MCF 10A (cell line): Measurements from ENCODE around the gene ADCY5. TPM values are rescaled to one million over a fixed set of nuclear protein-coding genes. Genes with fewer than 3 reads are reported as not detected.

ENCODE experiments used
- BruUV-seq: library from RNA; stranded (reverse); fragments of 400-500 nt; replicated peaks from 2 replicates; lab custom pipeline; 2021; lab: Mats Ljungman, UMichigan
- CTCF ChIA-PET: fragments of 300-600 bp; sonication (Branson Sonifier 250); formaldehyde crosslinking; extraction: SDS; loops from one replicate; lab custom pipeline; 2021; ENCODE audit warnings: antibody characterized with exemption, inconsistent platforms; lab: Yijun Ruan, JAX
- POLR2A ChIA-PET: fragments of 300-600, 350-650 bp; sonication (Branson Sonifier 250); formaldehyde crosslinking; extraction: SDS; loops from one replicate; lab custom pipeline; 2020; ENCODE audit warnings: antibody characterized with exemption, inconsistent platforms; lab: Yijun Ruan, JAX
- DNase-seq: peaks from one replicate; pipeline ENCODE4 v3.0.0-alpha.2; 2018; ENCODE audit not compliant: unreplicated experiment
- H3K27ac Mint-ChIP-seq: one replicate; pipeline ENCODE4 v1.8.0; 2022; ENCODE audit warnings: mild to moderate bottlenecking, low read depth, mixed read lengths; ENCODE audit not compliant: unreplicated experiment
- H3K27me3 Mint-ChIP-seq: one replicate; pipeline ENCODE4 v1.8.0; 2022; ENCODE audit warnings: mixed read lengths; ENCODE audit not compliant: insufficient read depth, unreplicated experiment
- H3K36me3 Mint-ChIP-seq: one replicate; pipeline ENCODE4 v1.8.0; 2022; ENCODE audit warnings: mild to moderate bottlenecking, moderate library complexity, mixed read lengths; ENCODE audit not compliant: insufficient read depth, unreplicated experiment
- H3K4me1 Mint-ChIP-seq: one replicate; pipeline ENCODE4 v1.8.0; 2022; ENCODE audit warnings: mixed read lengths; ENCODE audit not compliant: insufficient read depth, unreplicated experiment
- H3K4me3 Mint-ChIP-seq: one replicate; pipeline ENCODE4 v1.8.0; 2022; ENCODE audit warnings: mild to moderate bottlenecking, moderate library complexity, mixed read lengths; ENCODE audit not compliant: unreplicated experiment
- H3K9me3 Mint-ChIP-seq: one replicate; pipeline ENCODE4 v1.8.0; 2022; ENCODE audit warnings: mixed read lengths; ENCODE audit not compliant: unreplicated experiment
- intact Hi-C: fragments of 100-400 bp; cut with micrococcal nuclease; formaldehyde crosslinking; loops from 2 replicates; pipeline ENCODE4 v1.14.1; 2022
- total RNA-seq: library from RNA; stranded (reverse); gene quantifications from 2 replicates; pipeline ENCODE4 v1.2.3, GENCODE V29; 2022
- TF ChIP-seq, protein P1 (sequence below): fragments of 200-600 bp; IDR thresholded peaks from one replicate; pipeline ENCODE4 v1.8.0; 2022; ENCODE audit warnings: antibody characterized with exemption, mild to moderate bottlenecking; ENCODE audit not compliant: unreplicated experiment

Gene ADCY5
- total RNA-seq, 1 experiment from 2014 or later: not detected

DNA sequence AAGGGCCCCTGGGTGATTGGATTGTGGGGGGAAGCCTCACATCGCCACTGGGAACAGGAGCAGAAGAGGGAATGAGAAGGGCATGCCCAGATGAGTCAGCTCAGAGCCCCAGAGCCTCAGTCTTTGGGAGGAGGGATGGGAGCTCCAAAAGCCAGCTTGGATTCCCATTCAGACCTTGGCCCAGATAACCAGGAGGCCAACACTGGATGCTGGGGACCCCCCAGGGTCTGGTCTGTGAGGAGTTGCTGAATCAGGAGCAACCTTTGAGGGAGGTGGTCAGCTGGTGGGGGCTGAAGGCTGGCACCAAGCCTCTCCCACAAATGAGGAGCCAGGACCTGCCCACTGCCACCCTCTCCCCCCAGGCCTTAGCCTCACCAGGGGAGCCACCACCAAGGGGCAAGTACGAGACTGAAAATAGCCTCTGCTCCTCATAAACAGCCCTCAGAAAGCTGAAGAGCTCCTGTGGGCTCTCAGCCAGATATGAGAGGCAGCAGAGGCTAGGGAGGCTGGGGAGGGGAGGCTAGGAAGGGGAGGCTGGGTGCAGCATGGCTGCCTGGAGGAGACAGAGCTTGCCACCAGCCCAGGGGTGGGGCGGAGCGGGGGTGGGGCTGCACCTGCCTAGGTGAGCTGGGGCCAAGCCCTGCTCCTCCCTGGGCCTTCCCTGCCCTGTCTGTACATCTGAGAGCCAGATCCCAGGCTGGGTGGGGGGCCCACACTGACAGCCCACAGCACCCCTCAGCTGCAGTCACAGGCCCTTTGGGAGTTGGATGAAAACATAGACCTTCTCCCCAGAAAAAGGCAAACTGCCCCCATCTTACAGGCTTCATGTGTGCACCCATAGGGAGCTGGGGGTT is 147.3 kb downstream of the ADCY5 start:
- no TSS peak for BruUV-seq
- Mint-ChIP-seq H3K27ac (no peak overlapping the region), H3K4me1 (peaks cover 6% of the 10 kb centered on the region), H3K9me3 (peaks cover 7% of the 10 kb centered on the region), H3K27me3 (peaks cover 26% of the 10 kb centered on the region), H3K36me3 (no peaks in the 10 kb centered on the region), H3K4me3 (no peak overlapping the region)
- CTCF ChIA-PET: interaction anchor here (0.6 to 1.7 kb wide), 4 partner anchors 26 to 34 kb away, joined by 3 to 9 read pairs (median 4); no protein-coding TSS in a partner anchor
- POLR2A ChIA-PET: no interaction called here
- TF ChIP-seq, protein P1, sequence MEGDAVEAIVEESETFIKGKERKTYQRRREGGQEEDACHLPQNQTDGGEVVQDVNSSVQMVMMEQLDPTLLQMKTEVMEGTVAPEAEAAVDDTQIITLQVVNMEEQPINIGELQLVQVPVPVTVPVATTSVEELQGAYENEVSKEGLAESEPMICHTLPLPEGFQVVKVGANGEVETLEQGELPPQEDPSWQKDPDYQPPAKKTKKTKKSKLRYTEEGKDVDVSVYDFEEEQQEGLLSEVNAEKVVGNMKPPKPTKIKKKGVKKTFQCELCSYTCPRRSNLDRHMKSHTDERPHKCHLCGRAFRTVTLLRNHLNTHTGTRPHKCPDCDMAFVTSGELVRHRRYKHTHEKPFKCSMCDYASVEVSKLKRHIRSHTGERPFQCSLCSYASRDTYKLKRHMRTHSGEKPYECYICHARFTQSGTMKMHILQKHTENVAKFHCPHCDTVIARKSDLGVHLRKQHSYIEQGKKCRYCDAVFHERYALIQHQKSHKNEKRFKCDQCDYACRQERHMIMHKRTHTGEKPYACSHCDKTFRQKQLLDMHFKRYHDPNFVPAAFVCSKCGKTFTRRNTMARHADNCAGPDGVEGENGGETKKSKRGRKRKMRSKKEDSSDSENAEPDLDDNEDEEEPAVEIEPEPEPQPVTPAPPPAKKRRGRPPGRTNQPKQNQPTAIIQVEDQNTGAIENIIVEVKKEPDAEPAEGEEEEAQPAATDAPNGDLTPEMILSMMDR: no peak
- no peak for DNase-seq
- intact Hi-C loops: no loop called here

DNA sequence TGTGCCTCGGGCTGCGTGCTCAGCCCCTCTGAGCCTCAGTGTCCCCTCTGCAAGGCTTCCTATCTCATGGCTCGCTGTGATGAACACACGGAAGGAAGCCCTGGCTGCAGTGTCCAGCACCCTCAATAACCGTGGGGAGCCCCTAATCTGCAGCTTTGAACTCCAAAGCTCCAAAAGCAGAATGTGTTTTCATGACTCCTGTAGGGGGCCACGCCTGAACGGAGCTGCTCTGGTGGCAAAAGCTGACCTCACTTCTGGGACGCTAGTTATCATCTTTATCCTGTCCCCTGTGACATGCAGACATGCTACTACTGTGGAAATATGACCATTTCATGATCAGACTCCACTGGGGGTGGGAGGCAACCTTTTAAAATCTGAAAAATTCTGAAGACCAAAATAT is 148.3 kb downstream of the ADCY5 start:
- TF ChIP-seq, protein P1: no peak
- intact Hi-C loops: no loop called here
- no peak for DNase-seq
- Mint-ChIP-seq H3K4me3 (no peak overlapping the region), H3K9me3 (peaks cover 7% of the 10 kb centered on the region), H3K27ac (no peak overlapping the region), H3K27me3 (peaks cover 28% of the 10 kb centered on the region), H3K36me3 (no peaks in the 10 kb centered on the region), H3K4me1 (peaks cover 6% of the 10 kb centered on the region)
- no TSS peak for BruUV-seq
- ChIA-PET CTCF (interaction anchor here (1.1 to 1.5 kb wide), 3 partner anchors 20 to 29 kb away, joined by 3 to 4 read pairs (median 4); no protein-coding TSS in a partner anchor), POLR2A (interaction anchor here (1.0 kb wide), 1 partner anchor 99 kb away, joined by 3 read pairs; the partner anchor contains the start of gene SEC22A)

DNA sequence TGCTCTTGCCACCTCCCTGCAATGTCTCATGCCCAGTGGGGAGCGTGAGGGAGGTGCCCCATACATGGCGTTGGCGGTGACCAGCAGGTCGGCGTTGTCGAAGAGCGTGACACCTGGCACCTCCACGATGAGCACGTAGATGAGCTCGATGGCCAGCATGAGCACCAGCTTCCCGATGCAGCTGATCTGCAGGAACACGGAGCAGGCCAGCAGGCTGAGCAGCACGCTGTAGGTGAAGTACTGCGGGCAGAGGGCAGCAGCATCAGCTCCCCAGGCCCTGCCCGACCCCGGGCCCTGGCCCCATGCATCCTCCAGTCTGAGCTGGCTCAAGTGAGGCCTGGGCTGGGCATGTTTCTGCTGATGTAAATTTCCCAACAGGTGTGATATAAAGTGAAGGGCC is 148.8 kb downstream of the ADCY5 start:
- CTCF ChIA-PET: interaction anchor here (1.5 kb wide), 2 partner anchors 20 to 30 kb away, joined by 3 to 4 read pairs; no protein-coding TSS in a partner anchor

DNA sequence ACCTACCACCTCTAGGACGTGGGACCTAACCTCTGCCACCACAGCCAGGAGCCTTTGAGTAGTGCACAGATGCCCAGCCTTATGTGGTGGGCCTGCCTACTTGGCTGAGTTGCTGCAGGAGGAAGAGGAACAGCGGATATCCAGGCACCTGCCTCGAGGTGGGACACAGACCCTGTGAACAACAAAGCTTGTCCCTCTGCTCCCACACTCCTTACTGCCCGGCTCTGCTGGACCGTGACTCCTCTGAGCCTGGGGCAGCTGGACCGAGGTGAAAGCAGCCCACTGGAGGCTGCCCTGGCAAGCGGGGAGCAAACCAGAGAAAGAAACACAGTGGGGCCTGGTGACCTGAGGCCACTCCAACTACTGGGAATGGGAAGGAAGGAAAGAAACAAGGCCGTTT is 149.3 kb downstream of the ADCY5 start:
- Mint-ChIP-seq H3K9me3 (peaks cover 7% of the 10 kb centered on the region), H3K27me3 (peaks cover 38% of the 10 kb centered on the region), H3K4me3 (no peak overlapping the region), H3K36me3 (no peaks in the 10 kb centered on the region), H3K4me1 (peaks cover 6% of the 10 kb centered on the region), H3K27ac (no peak overlapping the region)
- ChIA-PET POLR2A (no interaction called here), CTCF (interaction anchor here (1.5 kb wide), 2 partner anchors 21 to 30 kb away, joined by 3 to 4 read pairs; no protein-coding TSS in a partner anchor)
- BruUV-seq: no TSS peak
- intact Hi-C loops: no loop called here
- no peak for DNase-seq
- TF ChIP-seq, protein P1: no peak

More for the DNA sequence above, 148.8 kb downstream of the ADCY5 start:
- peaks cover 7% of the 10 kb centered on the region for H3K9me3 Mint-ChIP-seq
- H3K27ac Mint-ChIP-seq: no peak overlapping the region
- intact Hi-C loops: no loop called here
- H3K4me1 Mint-ChIP-seq: peaks cover 6% of the 10 kb centered on the region
- H3K36me3 Mint-ChIP-seq: no peaks in the 10 kb centered on the region
- H3K4me3 Mint-ChIP-seq: no peak overlapping the region
- H3K27me3 Mint-ChIP-seq: peaks cover 34% of the 10 kb centered on the region
- TF ChIP-seq, protein P1: no peak
- POLR2A ChIA-PET: interaction anchor here (1.0 kb wide), 1 partner anchor 99 kb away, joined by 3 read pairs; the partner anchor contains the start of gene SEC22A
- BruUV-seq: no TSS peak
- no peak for DNase-seq
